DND-41 (cell line): Measurements from ENCODE around the gene ELAC2.

Source experiments
- ATAC-seq: fragments of 200-7000 bp; cut with Tn5 transposase; 3 replicates; pipeline ENCODE4 v1.9.1; 2021; ENCODE audit warnings: low read depth; ENCODE audit not compliant: insufficient read depth
- DNase-seq: peaks from one replicate; pipeline ENCODE4 v3.0.0-alpha.2; 2020
- H2AFZ ChIP-seq: 2 replicates; pipeline ENCODE4 v1.6.0; 2012; ENCODE audit warnings: low read depth, low read length
- H3K27ac ChIP-seq: 2 replicates; pipeline ENCODE4 v1.5.1; 2012; ENCODE audit warnings: low read length, inconsistent platforms
- H3K27me3 ChIP-seq: fragments of 200-600 bp; sonication (generic); 2 replicates; pipeline ENCODE4 v1.6.0; 2012; ENCODE audit warnings: low read length, mild to moderate bottlenecking, inconsistent platforms; ENCODE audit not compliant: insufficient read depth, poor library complexity
- H3K36me3 ChIP-seq: 2 replicates; pipeline ENCODE4 v1.5.1; 2012; ENCODE audit warnings: low read length, inconsistent platforms; ENCODE audit not compliant: insufficient read depth
- H3K4me1 ChIP-seq: 2 replicates; pipeline ENCODE4 v1.5.1; 2012; ENCODE audit warnings: mild to moderate bottlenecking, low read length; ENCODE audit not compliant: insufficient read depth
- H3K4me2 ChIP-seq: 2 replicates; pipeline ENCODE4 v1.6.0; 2012; ENCODE audit warnings: mild to moderate bottlenecking, moderate library complexity, low read length, inconsistent platforms; ENCODE audit not compliant: insufficient read depth
- H3K4me3 ChIP-seq, 2 experiments: fragments of 200-600 bp in 1 of 2; shearing (Covaris generic) in 1 of 2; 2 replicates each; pipeline ENCODE4 v1.5.1; 2012 to 2016; ENCODE audit warnings: inconsistent platforms in 2 of 2, low read length in 2 of 2, mild to moderate bottlenecking in 2 of 2, low read depth in 1 of 2, moderate library complexity in 1 of 2
- H3K79me2 ChIP-seq: 2 replicates; pipeline ENCODE4 v1.6.0; 2012; ENCODE audit warnings: low read length, inconsistent platforms; ENCODE audit not compliant: insufficient read depth
- H3K9ac ChIP-seq: 2 replicates; pipeline ENCODE4 v1.6.0; 2012; ENCODE audit warnings: low read depth, mild to moderate bottlenecking, inconsistent platforms, low read length, moderate library complexity
- H3K9me3 ChIP-seq: 2 replicates; pipeline ENCODE4 v1.5.1; 2012; ENCODE audit warnings: low read length, moderate library complexity, mild to moderate bottlenecking, inconsistent platforms; ENCODE audit not compliant: insufficient read depth, severe bottlenecking
- H4K20me1 ChIP-seq: 2 replicates; pipeline ENCODE4 v1.6.0; 2012; ENCODE audit warnings: low read length; ENCODE audit not compliant: insufficient read depth
- CTCF ChIP-seq: IDR thresholded peaks from 2 replicates; pipeline ENCODE4 v1.5.1; 2012; ENCODE audit warnings: borderline replicate concordance, low read length, moderate library complexity, mild to moderate bottlenecking; ENCODE audit not compliant: poor library complexity, severe bottlenecking; ENCODE audit errors: extremely low read depth
- EZH2 ChIP-seq: IDR thresholded peaks from 3 replicates; pipeline ENCODE4 v1.6.1; 2012; ENCODE audit warnings: borderline replicate concordance, low read depth, mild to moderate bottlenecking, moderate library complexity, low read length, inconsistent platforms; ENCODE audit not compliant: severe bottlenecking

ELAC2 gene

GRCh38 chr17:12996357-12996756 lies 21.5 kb downstream of the ELAC2 start:
- DNase-seq (no peak), ATAC-seq (no peak)
- Histone ChIP-seq H3K4me3 (no peak overlapping the region), H3K9me3 (no peaks in the 10 kb centered on the region), H4K20me1 (peaks cover 3% of the 10 kb centered on the region; the same call in 1 of the 2 replicates), H3K27me3 (no peaks in the 10 kb centered on the region), H3K4me2 (no peak overlapping the region), H3K36me3 (peaks cover 96% of the 10 kb centered on the region), H3K27ac (no peak overlapping the region), H3K79me2 (no peaks in the 10 kb centered on the region), H3K4me1 (no peaks in the 10 kb centered on the region), H2AFZ (no peak overlapping the region), H3K9ac (no peak overlapping the region)
- no peak for TF ChIP-seq CTCF
- TF ChIP-seq EZH2: no peak

GRCh38 chr17:12995896-12996295 lies 21.9 kb downstream of the ELAC2 start:
- Histone ChIP-seq H3K4me1 (no peaks in the 10 kb centered on the region), H4K20me1 (peaks cover 3% of the 10 kb centered on the region; the same call in 1 of the 2 replicates), H3K9ac (no peak overlapping the region), H3K4me2 (no peak overlapping the region), H3K4me3 (no peak overlapping the region), H3K27ac (no peak overlapping the region), H3K9me3 (no peaks in the 10 kb centered on the region), H3K79me2 (no peaks in the 10 kb centered on the region), H3K27me3 (no peaks in the 10 kb centered on the region), H3K36me3 (peaks cover 97% of the 10 kb centered on the region), H2AFZ (no peak overlapping the region)
- no peak for ATAC-seq
- no peak for DNase-seq
- no peak for TF ChIP-seq EZH2
- TF ChIP-seq CTCF: no peak

GRCh38 chr17:12995106-12995895 lies 22.5 kb downstream of the ELAC2 start:
- no peak for ATAC-seq
- H3K36me3 ChIP-seq: peaks cover 96% of the 10 kb centered on the region

More at GRCh38 chr17:12995106-12995895, 22.5 kb downstream of the ELAC2 start:
- Histone ChIP-seq H3K4me3 (no peak overlapping the region), H3K4me1 (no peaks in the 10 kb centered on the region), H3K4me2 (no peak overlapping the region), H3K79me2 (no peaks in the 10 kb centered on the region), H3K9me3 (no peaks in the 10 kb centered on the region), H4K20me1 (peaks cover 4% of the 10 kb centered on the region), H3K27me3 (no peaks in the 10 kb centered on the region), H3K9ac (no peak overlapping the region), H2AFZ (no peak overlapping the region), H3K27ac (no peak overlapping the region)
- no peak for DNase-seq
- TF ChIP-seq EZH2 (no peak), CTCF (no peak)
